H7 (cell line): Measurements from ENCODE around the gene ANO2. TPM values are rescaled to one million over a fixed set of nuclear protein-coding genes. Genes with fewer than 3 reads are reported as not detected.
A peak's percentile ranks its signal among the peaks of the same experiment; 100 is the strongest.

Experiments
- DNase-seq: peaks from one replicate; pipeline ENCODE4 v3.0.0; 2012
- H3K27me3 ChIP-seq: 2 replicates; pipeline ENCODE4 v1.6.0; 2011; ENCODE audit warnings: mild to moderate bottlenecking, low read length; ENCODE audit not compliant: control insufficient read depth, insufficient read depth
- H3K36me3 ChIP-seq: replicated peaks from 2 replicates; pipeline ENCODE4 v1.5.1; 2011; ENCODE audit warnings: low read length; ENCODE audit not compliant: control insufficient read depth, insufficient read depth
- H3K4me3 ChIP-seq: 2 replicates; pipeline ENCODE4 v1.5.1; 2011; ENCODE audit warnings: low read depth, mild to moderate bottlenecking, control low read depth, low read length, moderate library complexity; ENCODE audit not compliant: insufficient read depth
- total RNA-seq: library from RNA; depleted of rRNA; stranded (reverse); fragments of >200 nt; shearing (Covaris generic); gene quantifications from 2 replicates; pipeline ENCODE4 v1.2.3, GENCODE V29; 2014

ANO2 gene
- total RNA-seq, 1 experiment from 2014 or later = 0.76 TPM

- no peak overlapping the region for H3K4me3 ChIP-seq
- no peaks in the 10 kb centered on the region for H3K36me3 ChIP-seq
- no peaks in the 10 kb centered on the region for H3K27me3 ChIP-seq
- DNase-seq = no peak
These were observed 30.5 kb downstream of the ANO2 start for GRCh38 chr12:5914387-5915149.

GRCh38 chr12:5913387-5913786 is 31.7 kb downstream of the ANO2 start:
- Histone ChIP-seq H3K4me3 (no peak overlapping the region), H3K36me3 (no peaks in the 10 kb centered on the region), H3K27me3 (no peaks in the 10 kb centered on the region)
- no peak for DNase-seq

GRCh38 chr12:5912437-5913334 is 32.4 kb downstream of the ANO2 start:
- DNase-seq = peak; percentile 89
- no peaks in the 10 kb centered on the region for H3K36me3 ChIP-seq
- no peaks in the 10 kb centered on the region for H3K27me3 ChIP-seq
- H3K4me3 ChIP-seq = no peak overlapping the region

GRCh38 chr12:5912011-5912410 is 33.0 kb downstream of the ANO2 start:
- no peaks in the 10 kb centered on the region for H3K36me3 ChIP-seq
- no peak overlapping the region for H3K4me3 ChIP-seq
- H3K27me3 ChIP-seq = no peaks in the 10 kb centered on the region
- DNase-seq = peak; percentile 11

- H3K4me3 ChIP-seq = no peak overlapping the region
- no peaks in the 10 kb centered on the region for H3K27me3 ChIP-seq
- DNase-seq = no peak
- no peaks in the 10 kb centered on the region for H3K36me3 ChIP-seq
These were observed 34.1 kb downstream of the ANO2 start for GRCh38 chr12:5910790-5911548.

- H3K27me3 ChIP-seq = no peaks in the 10 kb centered on the region
- no peaks in the 10 kb centered on the region for H3K36me3 ChIP-seq
- no peak for DNase-seq
- no peak overlapping the region for H3K4me3 ChIP-seq
These were observed 35.5 kb downstream of the ANO2 start for GRCh38 chr12:5909560-5909959.

GRCh38 chr12:5908251-5908650 is 36.8 kb downstream of the ANO2 start:
- no peaks in the 10 kb centered on the region for H3K27me3 ChIP-seq
- no peak for DNase-seq
- H3K36me3 ChIP-seq = no peaks in the 10 kb centered on the region
- H3K4me3 ChIP-seq = no peak overlapping the region

GRCh38 chr12:5907807-5908206 is 37.3 kb downstream of the ANO2 start:
- DNase-seq = no peak
- no peaks in the 10 kb centered on the region for H3K27me3 ChIP-seq

GRCh38 chr12:5905757-5906156 is 39.3 kb downstream of the ANO2 start:
- DNase-seq = no peak

More at GRCh38 chr12:5907807-5908206, 37.3 kb downstream of the ANO2 start:
- H3K36me3 ChIP-seq = no peaks in the 10 kb centered on the region
- H3K4me3 ChIP-seq = no peak overlapping the region

GRCh38 chr12:5904969-5905368 is 40.1 kb downstream of the ANO2 start:
- no peak for DNase-seq
- H3K4me3 ChIP-seq = no peak overlapping the region
- H3K27me3 ChIP-seq = no peaks in the 10 kb centered on the region
- H3K36me3 ChIP-seq = no peaks in the 10 kb centered on the region

More at GRCh38 chr12:5905757-5906156, 39.3 kb downstream of the ANO2 start:
- no peaks in the 10 kb centered on the region for H3K27me3 ChIP-seq
- H3K4me3 ChIP-seq = no peak overlapping the region
- H3K36me3 ChIP-seq = no peaks in the 10 kb centered on the region

- H3K27me3 ChIP-seq = no peaks in the 10 kb centered on the region; the same call in 1 of the 2 replicates
- no peaks in the 10 kb centered on the region for H3K36me3 ChIP-seq
- no peak for DNase-seq
- no peak overlapping the region for H3K4me3 ChIP-seq
These were observed 40.6 kb downstream of the ANO2 start for GRCh38 chr12:5904441-5904840.

GRCh38 chr12:5902736-5903135 is 42.3 kb downstream of the ANO2 start:
- DNase-seq = no peak
- no peak overlapping the region for H3K4me3 ChIP-seq
- H3K27me3 ChIP-seq = no peaks in the 10 kb centered on the region; the same call in 1 of the 2 replicates
- no peaks in the 10 kb centered on the region for H3K36me3 ChIP-seq

- DNase-seq = no peak
- no peaks in the 10 kb centered on the region; the same call in 1 of the 2 replicates for H3K27me3 ChIP-seq
- no peak overlapping the region for H3K4me3 ChIP-seq
- H3K36me3 ChIP-seq = no peaks in the 10 kb centered on the region
These were observed 43.6 kb downstream of the ANO2 start for GRCh38 chr12:5901416-5901815.

- no peaks in the 10 kb centered on the region for H3K36me3 ChIP-seq
- no peaks in the 10 kb centered on the region; the same call in 1 of the 2 replicates for H3K27me3 ChIP-seq
- DNase-seq = no peak
- no peak overlapping the region for H3K4me3 ChIP-seq
These were observed 44.4 kb downstream of the ANO2 start for GRCh38 chr12:5900533-5901205.
